Right atrium auricular region (tissue), 2 donors: ENCODE data around the gene KLHL26. TPM values are rescaled to one million over a fixed set of nuclear protein-coding genes. Genes with fewer than 3 reads are reported as not detected.
A peak's percentile ranks its signal among the peaks of the same experiment; 100 is the strongest.
"Not testable (repeated sequence)": the region's sequence is repeated elsewhere in the genome, so short reads cannot be mapped to it uniquely, and the experiment has no call there.

Experiments
- DNase-seq: peaks from one replicate; pipeline ENCODE4 v3.0.0-alpha.2; 2019; ENCODE audit warnings: low spot score
- H3K27ac ChIP-seq, 2 donors: fragments of 200-600 bp; sonication (generic); 1 replicate in 1 of 2; 2 replicates in 1 of 2; pipeline ENCODE4 v1.5.1; 2016 to 2019
- H3K27me3 ChIP-seq, 2 donors: fragments of 200-600 bp; sonication (generic); one replicate each; pipeline versions ENCODE4 v1.5.1 to v1.6.0; 2017 to 2019
- H3K36me3 ChIP-seq: fragments of 200-600 bp; sonication (generic); one replicate; pipeline ENCODE4 v1.5.1; 2016
- H3K4me1 ChIP-seq, 2 donors: fragments of 200-600 bp; sonication (generic); one replicate each; pipeline versions ENCODE4 v1.5.1 to v1.6.0; 2017 to 2019
- H3K4me3 ChIP-seq, 2 donors: fragments of 200-600 bp; sonication (generic); 1 replicate in 1 of 2; 2 replicates in 1 of 2; pipeline ENCODE4 v1.5.1; 2017 to 2019; ENCODE audit warnings: mild to moderate bottlenecking in 1 of 2, moderate library complexity in 1 of 2
- H3K9me3 ChIP-seq, 2 donors: fragments of 200-600 bp; sonication (generic); one replicate each; pipeline ENCODE4 v1.5.1; 2019
- total RNA-seq, 2 donors: library from RNA; depleted of rRNA; stranded (reverse); fragments of >200 nt; gene quantifications; one replicate each; pipeline ENCODE4 v1.1.0, GENCODE V29; 2016
- TF ChIP-seq, protein P1 (sequence below), 2 donors: fragments of 200-600 bp; sonication (generic); IDR thresholded peaks; one replicate each; pipeline ENCODE4 v1.5.1; 2019; ENCODE audit warnings: antibody characterized with exemption in 2 of 2

The KLHL26 gene
- total RNA-seq, 2 donors from 2014 or later: 5.7 to 11.3 TPM

DNA sequence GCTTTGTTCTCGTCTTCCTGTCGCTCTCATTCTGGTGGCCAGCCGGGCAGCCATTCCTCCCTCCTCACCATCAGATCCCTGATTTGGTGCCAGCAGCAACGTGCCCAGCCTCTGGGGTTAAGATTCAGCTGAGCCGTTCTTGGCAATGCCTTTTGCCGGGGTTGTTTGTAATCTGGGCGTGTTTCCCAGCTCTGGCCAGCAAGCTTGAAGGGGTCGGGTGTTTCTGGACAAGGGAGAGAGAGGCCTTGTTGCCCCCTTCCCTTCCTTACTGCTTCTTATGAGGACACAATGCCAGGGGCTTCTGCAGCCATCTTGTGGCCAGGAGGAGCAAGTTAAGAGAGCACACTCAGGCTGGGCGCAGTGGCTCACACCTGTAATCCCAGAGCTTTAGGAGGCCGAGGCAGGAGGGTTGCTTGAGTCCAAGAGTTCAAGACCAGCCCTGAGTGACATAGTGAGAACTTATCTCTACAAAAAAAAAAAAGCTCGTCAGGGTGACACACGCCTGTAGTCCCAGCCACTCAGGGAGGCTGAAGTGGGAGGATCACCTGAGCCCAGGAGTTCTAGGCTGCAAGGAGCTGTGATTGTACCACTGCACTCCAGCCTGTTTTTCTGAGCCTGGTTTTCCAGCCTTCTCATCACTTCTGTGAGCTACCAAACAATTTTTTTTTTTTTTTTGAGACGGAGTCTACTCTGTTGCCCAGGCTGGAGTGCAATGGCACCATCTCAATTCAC, 35.9 kb downstream of the KLHL26 start:
- H3K27me3 ChIP-seq: no peaks in the 10 kb centered on the region
- DNase-seq: no peak
- peaks cover 0 to 32% of the 10 kb centered on the region in 2 donors for H3K4me1 ChIP-seq
- H3K36me3 ChIP-seq: peaks cover 23% of the 10 kb centered on the region
- TF ChIP-seq, protein P1, sequence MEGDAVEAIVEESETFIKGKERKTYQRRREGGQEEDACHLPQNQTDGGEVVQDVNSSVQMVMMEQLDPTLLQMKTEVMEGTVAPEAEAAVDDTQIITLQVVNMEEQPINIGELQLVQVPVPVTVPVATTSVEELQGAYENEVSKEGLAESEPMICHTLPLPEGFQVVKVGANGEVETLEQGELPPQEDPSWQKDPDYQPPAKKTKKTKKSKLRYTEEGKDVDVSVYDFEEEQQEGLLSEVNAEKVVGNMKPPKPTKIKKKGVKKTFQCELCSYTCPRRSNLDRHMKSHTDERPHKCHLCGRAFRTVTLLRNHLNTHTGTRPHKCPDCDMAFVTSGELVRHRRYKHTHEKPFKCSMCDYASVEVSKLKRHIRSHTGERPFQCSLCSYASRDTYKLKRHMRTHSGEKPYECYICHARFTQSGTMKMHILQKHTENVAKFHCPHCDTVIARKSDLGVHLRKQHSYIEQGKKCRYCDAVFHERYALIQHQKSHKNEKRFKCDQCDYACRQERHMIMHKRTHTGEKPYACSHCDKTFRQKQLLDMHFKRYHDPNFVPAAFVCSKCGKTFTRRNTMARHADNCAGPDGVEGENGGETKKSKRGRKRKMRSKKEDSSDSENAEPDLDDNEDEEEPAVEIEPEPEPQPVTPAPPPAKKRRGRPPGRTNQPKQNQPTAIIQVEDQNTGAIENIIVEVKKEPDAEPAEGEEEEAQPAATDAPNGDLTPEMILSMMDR (IDR thresholded peaks at IDR 0.05): peak in 1 of 2 donors; percentile 44
- peak overlapping the region; percentile 56 to 68 for H3K27ac ChIP-seq
- H3K9me3 ChIP-seq: no peaks in the 10 kb centered on the region
- H3K4me3 ChIP-seq: no peak overlapping the region

DNA sequence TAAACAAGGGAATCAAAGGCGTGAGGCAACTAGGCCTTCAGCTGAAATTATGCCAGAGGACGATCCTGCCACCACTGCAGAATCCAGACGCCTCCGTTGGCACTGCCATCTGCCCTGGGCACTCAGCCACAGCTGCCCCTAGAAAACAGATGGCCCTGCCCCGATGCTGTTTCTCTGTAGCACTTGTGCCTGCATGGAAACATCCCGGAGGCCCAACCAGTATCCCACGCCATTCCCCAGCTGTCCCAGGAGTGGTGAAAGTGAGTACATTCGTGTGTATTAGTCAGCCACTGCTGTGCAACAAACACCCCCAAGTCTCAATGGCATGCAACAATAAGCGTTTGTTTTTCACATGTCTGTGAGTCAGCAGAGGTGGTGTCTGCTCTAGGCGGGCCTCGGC, 37.8 kb downstream of the KLHL26 start:
- peaks cover 5% of the 10 kb centered on the region for H3K36me3 ChIP-seq
- TF ChIP-seq, protein P1 (IDR thresholded peaks at IDR 0.05): no peak
- H3K4me3 ChIP-seq: no peak overlapping the region
- no peak for DNase-seq
- peaks cover 0 to 41% of the 10 kb centered on the region in 2 donors for H3K4me1 ChIP-seq
- H3K9me3 ChIP-seq: no peaks in the 10 kb centered on the region
- no peaks in the 10 kb centered on the region for H3K27me3 ChIP-seq
- H3K27ac ChIP-seq: peak overlapping the region in 1 of 2 donors; percentile 46

DNA sequence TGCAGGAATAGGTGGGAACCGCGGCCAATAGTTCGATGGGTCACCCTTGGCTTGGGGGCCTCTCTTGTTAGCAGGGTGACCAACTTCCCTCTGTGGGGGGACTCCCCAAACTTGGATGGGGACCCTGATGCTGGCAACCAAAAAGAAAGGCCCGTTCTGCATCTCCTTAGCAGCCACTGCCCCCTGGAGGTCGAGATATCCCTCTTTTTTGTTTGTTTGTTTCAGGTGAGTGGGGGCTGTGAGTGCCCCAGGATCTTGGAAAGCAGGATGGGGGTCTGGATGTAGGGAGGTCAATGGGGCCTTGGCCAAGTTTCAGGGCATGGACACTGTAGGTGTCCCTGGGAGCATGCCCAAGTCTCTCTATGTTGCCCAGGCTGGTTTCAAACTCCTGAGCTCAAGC, 39.0 kb downstream of the KLHL26 start:
- TF ChIP-seq, protein P1 (IDR thresholded peaks at IDR 0.05): peak in 1 of 2 donors; percentile 47
- Histone ChIP-seq H3K4me3 (no peak overlapping the region), H3K4me1 (peaks cover 0 to 41% of the 10 kb centered on the region in 2 donors), H3K36me3 (no peaks in the 10 kb centered on the region), H3K9me3 (no peaks in the 10 kb centered on the region), H3K27ac (no peak overlapping the region), H3K27me3 (no peaks in the 10 kb centered on the region)
- DNase-seq: no peak

DNA sequence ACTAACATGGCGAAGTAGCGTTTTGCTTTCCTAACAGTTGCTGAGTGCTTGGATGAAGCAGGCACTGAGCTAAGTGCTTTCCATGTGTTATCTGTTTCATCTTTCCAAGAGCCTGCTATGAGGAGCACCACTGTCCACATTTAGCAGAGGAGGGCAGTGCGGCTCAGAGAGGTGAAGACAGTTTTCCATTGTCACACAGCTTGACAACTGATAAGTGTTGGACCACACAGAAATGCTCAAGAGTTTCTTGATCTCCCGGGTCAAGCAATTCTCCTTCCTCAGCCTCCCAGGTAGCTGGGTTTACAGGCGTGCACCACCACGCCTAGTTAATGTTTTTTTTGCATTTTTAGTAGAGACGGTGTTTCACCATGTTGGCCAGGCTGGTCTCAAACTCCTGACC, 39.9 kb downstream of the KLHL26 start:
- no peak overlapping the region for H3K27ac ChIP-seq
- peaks cover 0 to 35% of the 10 kb centered on the region in 2 donors for H3K4me1 ChIP-seq
- no peak for DNase-seq
- no peaks in the 10 kb centered on the region for H3K27me3 ChIP-seq
- no peak overlapping the region for H3K4me3 ChIP-seq
- no peaks in the 10 kb centered on the region for H3K36me3 ChIP-seq
- H3K9me3 ChIP-seq: no peaks in the 10 kb centered on the region
- TF ChIP-seq, protein P1 (IDR thresholded peaks at IDR 0.05): no peak

DNA sequence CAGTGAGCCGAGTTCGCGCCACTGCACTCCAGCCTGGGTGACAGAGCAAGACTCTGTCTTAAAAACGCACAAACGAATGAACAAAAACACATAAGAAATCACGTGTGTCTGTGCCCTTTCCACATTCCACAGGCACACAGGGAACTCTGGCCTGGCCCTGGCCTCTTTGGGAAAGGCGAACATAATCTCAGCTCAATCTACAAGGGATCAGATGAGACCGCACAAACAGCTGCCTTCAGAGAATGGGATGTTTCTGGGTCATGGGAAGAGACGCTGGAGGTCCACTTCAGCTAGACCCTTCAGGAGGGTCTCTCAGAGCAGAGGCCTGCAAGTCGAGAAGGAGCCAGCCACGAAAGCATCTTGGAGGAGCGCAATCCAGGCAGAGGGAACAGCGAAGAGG, 40.3 kb downstream of the KLHL26 start:
- TF ChIP-seq, protein P1 (IDR thresholded peaks at IDR 0.05): no peak
- H3K27me3 ChIP-seq: no peaks in the 10 kb centered on the region
- no peaks in the 10 kb centered on the region for H3K36me3 ChIP-seq
- no peak for DNase-seq
- no peak overlapping the region for H3K27ac ChIP-seq
- H3K4me1 ChIP-seq: peaks cover 0 to 30% of the 10 kb centered on the region in 2 donors
- no peak overlapping the region for H3K4me3 ChIP-seq
- H3K9me3 ChIP-seq: no peaks in the 10 kb centered on the region

DNA sequence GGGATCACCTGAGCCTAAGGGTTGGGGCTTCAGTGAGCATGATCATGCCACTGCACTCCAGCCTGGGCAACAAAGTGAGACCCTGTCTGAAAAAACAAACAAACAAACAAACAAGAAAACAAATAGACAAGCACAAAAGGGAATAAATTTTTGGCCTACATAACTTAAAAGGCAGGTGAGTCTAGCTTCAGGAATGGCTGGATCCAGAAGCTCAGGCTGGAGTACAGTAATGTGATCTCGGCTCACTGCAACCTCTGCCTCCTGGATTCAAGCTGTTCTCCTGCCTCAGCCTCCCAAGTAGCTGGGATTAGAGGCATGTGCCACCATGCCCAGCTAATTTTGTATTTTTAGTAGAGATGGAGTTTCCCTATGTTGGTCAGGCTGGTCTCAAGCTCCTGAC, 43.3 kb downstream of the KLHL26 start:
- H3K36me3 ChIP-seq, H3K27me3 ChIP-seq, H3K9me3 ChIP-seq, DNase-seq, H3K4me3 ChIP-seq, H3K27ac ChIP-seq: not testable (repeated sequence)
- H3K4me1 ChIP-seq: peaks cover 0 to 30% of the 10 kb centered on the region in 2 donors
